Fibroblast of villous mesenchyme (primary cell): ENCODE measurements around the gene ZBTB34. TPM values are rescaled to one million over a fixed set of nuclear protein-coding genes. Genes with fewer than 3 reads are reported as not detected.
"Not testable (repeated sequence)": the region's sequence is repeated elsewhere in the genome, so short reads cannot be mapped to it uniquely, and the experiment has no call there.

Experiments
- DNase-seq: peaks from one replicate; pipeline ENCODE4 v3.0.0-alpha.2; 2010; ENCODE audit warnings: low read depth
- H3K4me3 ChIP-seq: 2 replicates; pipeline ENCODE4 v1.5.1; 2011; ENCODE audit warnings: low read depth, mild to moderate bottlenecking, low read length
- total RNA-seq: library from RNA; depleted of rRNA; stranded (reverse); fragments of >200 nt; gene quantifications from 2 replicates; pipeline ENCODE4 v1.2.3, GENCODE V29; 2012
- TF ChIP-seq, protein P1 (sequence below): IDR thresholded peaks from 2 replicates; pipeline ENCODE4 v1.5.1; 2012; ENCODE audit warnings: low read depth, mild to moderate bottlenecking, low read length; ENCODE audit not compliant: insufficient read depth

The ZBTB34 gene
- total RNA-seq, 1 donor = 6.9 TPM

DNA sequence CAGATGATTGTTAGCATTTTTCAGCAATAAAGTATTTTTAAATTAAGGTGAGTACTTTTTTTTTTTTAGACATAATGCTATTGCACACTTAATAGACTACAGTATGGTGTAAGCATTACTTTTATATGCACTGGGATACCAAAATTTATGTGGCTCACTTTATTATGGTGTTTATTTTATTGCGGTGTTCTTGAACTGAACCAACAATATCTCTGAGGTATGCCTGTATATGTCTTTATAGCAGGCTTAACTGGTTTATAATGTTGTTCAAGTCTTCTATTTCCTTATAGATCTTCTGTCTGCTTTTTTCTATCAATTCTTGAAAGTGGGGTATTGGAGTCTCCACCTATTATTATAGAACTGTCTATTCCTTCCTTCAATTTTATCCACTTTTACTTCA is 37.6 kb upstream of the ZBTB34 start:
- TF ChIP-seq, protein P1, sequence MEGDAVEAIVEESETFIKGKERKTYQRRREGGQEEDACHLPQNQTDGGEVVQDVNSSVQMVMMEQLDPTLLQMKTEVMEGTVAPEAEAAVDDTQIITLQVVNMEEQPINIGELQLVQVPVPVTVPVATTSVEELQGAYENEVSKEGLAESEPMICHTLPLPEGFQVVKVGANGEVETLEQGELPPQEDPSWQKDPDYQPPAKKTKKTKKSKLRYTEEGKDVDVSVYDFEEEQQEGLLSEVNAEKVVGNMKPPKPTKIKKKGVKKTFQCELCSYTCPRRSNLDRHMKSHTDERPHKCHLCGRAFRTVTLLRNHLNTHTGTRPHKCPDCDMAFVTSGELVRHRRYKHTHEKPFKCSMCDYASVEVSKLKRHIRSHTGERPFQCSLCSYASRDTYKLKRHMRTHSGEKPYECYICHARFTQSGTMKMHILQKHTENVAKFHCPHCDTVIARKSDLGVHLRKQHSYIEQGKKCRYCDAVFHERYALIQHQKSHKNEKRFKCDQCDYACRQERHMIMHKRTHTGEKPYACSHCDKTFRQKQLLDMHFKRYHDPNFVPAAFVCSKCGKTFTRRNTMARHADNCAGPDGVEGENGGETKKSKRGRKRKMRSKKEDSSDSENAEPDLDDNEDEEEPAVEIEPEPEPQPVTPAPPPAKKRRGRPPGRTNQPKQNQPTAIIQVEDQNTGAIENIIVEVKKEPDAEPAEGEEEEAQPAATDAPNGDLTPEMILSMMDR = no peak
- no peak overlapping the region for H3K4me3 ChIP-seq
- no peak for DNase-seq

DNA sequence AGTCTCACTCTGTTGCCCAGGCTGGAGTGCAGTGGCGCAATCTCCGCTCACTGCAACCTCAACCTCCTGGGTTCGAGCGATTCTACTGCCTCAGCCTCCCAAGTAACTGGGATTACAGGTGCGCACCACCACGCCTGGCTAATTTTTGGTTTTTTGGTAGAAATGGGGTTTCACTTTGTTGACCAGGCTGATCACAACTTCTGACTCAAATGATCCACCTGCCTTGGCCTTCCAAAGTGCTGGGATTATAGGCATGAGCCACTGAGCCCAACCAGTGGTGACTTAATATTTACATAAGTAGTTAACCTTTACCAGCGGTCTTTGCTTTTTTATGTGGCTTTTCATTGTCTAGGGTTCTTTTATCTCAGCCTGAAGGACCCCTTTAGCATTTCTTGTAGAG is 36.4 kb upstream of the ZBTB34 start:
- not testable (repeated sequence) for DNase-seq, H3K4me3 ChIP-seq

DNA sequence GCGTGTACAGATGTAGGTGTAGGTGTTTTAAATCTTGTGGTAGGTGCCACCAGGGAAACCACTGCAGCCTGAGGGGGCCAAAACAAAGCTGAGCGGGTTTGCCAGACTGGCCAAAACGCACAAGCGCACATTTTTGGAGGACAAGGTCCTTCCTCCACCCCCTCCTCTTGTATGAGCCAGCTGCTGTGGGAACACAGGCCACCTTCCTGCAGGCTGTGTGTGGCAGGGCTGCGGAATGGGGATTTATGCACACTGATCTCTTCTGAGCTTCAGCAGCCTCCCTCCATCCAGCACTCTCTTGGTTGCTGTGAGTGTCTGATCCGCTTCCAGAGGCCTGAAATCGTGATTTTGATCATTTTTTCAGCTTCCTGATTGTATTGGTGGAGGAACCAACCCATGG is 33.2 kb upstream of the ZBTB34 start:
- DNase-seq = no peak
- H3K4me3 ChIP-seq = no peak overlapping the region
- TF ChIP-seq, protein P1 = no peak

DNA sequence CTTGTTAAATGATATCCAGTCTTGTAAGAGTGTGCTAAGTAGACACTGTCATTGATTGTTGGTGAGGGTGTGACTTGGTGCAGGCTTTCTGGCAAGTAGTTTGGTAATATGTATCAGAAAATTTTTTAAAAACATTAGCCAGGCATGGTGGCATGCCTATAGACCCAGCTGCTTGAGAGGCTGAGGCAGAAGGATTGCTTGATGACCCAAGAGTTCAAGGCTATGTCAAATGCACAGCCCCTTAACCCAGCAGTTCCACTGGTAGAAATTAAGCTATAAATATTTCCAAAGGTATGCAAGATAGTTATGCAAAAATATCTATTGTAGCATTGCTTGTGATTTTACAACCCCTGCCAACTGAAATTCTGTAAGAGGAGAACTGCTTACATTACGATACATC is 31.4 kb upstream of the ZBTB34 start:
- no peak overlapping the region for H3K4me3 ChIP-seq

DNA sequence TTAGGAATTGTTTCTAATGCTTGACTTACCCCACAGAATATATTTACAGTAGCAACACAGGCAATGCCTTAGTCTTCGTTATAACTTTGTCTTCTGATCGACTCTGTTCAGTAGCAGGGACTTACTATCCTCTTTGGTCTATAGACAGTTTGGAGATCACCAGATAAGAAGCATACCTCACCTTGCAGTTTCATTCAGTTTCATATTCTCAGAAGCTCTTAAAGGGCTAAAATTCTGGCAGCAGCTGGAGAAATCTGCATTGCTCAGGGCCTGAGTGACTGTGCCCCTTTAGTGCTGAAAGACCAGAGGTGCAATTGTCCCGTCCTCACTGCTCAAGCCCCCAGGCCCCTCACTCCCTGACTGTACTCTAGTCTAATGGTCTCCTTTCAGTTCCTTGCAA is 29.6 kb upstream of the ZBTB34 start:
- H3K4me3 ChIP-seq = no peak overlapping the region
- DNase-seq = no peak
- TF ChIP-seq, protein P1 = no peak

More for the DNA sequence above, 31.4 kb upstream of the ZBTB34 start:
- TF ChIP-seq, protein P1 = no peak
- DNase-seq = no peak

DNA sequence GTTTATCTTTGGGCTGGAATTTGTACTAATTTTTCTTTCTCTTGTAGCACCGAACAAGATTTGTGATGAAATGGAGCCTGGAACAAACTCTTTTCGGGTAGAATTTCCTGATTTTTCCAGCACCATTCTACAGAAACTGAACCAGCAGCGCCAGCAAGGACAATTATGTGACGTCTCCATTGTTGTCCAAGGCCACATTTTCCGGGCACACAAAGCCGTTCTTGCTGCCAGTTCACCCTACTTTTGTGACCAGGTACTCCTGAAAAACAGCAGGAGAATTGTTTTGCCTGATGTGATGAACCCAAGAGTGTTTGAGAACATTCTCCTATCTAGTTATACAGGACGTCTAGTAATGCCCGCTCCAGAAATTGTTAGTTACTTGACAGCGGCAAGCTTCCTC is 28.0 kb upstream of the ZBTB34 start:
- TF ChIP-seq, protein P1 = no peak
- no peak for DNase-seq
- H3K4me3 ChIP-seq = no peak overlapping the region

DNA sequence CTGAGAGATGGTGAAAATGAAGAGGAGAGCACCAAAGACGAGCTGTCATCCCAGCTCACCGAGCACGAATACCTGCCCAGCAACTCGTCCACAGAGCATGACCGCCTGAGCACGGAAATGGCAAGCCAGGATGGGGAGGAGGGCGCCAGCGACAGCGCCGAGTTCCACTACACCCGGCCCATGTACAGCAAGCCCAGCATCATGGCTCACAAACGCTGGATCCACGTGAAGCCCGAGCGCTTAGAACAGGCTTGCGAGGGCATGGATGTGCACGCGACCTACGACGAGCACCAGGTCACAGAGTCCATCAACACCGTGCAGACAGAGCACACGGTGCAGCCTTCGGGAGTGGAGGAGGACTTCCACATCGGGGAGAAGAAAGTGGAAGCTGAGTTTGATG is 27.4 kb upstream of the ZBTB34 start:
- TF ChIP-seq, protein P1 = no peak
- DNase-seq = no peak
- H3K4me3 ChIP-seq = no peak overlapping the region
